Activated CD8-positive, alpha-beta memory T cell treated with anti-CD3 and anti-CD28 coated beads, Interleukin-2, amount 50 U/mL, for 48 hours (primary cell): Measurements from ENCODE around the gene TMEM273.
"Not testable (repeated sequence)": the region's sequence is repeated elsewhere in the genome, so short reads cannot be mapped to it uniquely, and the experiment has no call there.

Experiments
- DNase-seq: peaks from one replicate; pipeline ENCODE4 v3.0.0-alpha.2; 2020

Gene TMEM273

GRCh38 chr10:49202266-49202665 lies 14.1 kb upstream of the TMEM273 start:
- no peak for DNase-seq

GRCh38 chr10:49200854-49201253 lies 12.7 kb upstream of the TMEM273 start:
- DNase-seq = no peak

- no peak for DNase-seq
These were observed 9.0 kb upstream of the TMEM273 start for GRCh38 chr10:49197171-49197570.

GRCh38 chr10:49195864-49196263 lies 7.7 kb upstream of the TMEM273 start:
- not testable (repeated sequence) for DNase-seq

GRCh38 chr10:49194212-49194920 lies 6.2 kb upstream of the TMEM273 start:
- no peak for DNase-seq

- DNase-seq = no peak
These were observed 3.2 kb upstream of the TMEM273 start for GRCh38 chr10:49191349-49191748.

GRCh38 chr10:49189422-49189821 lies 1.2 kb upstream of the TMEM273 start:
- no peak for DNase-seq

- no peak for DNase-seq
These were observed 1.1 kb downstream of the TMEM273 start for GRCh38 chr10:49187044-49187484.

GRCh38 chr10:49186613-49187012 lies 1.6 kb downstream of the TMEM273 start:
- DNase-seq = no peak

GRCh38 chr10:49185213-49185612 lies 3.0 kb downstream of the TMEM273 start:
- DNase-seq = no peak

GRCh38 chr10:49184642-49185111 lies 3.5 kb downstream of the TMEM273 start:
- peak; percentile 53 for DNase-seq

- DNase-seq = peak; percentile 63
These were observed 4.3 kb downstream of the TMEM273 start for GRCh38 chr10:49183596-49184542.

- DNase-seq = peak; percentile 35
These were observed 5.4 kb downstream of the TMEM273 start for GRCh38 chr10:49182776-49183175.

GRCh38 chr10:49180444-49180860 lies 7.7 kb downstream of the TMEM273 start:
- DNase-seq = no peak

- DNase-seq = peak; percentile 65
These were observed 8.3 kb downstream of the TMEM273 start for GRCh38 chr10:49179699-49180443.

- DNase-seq = peak; percentile 52
These were observed 9.4 kb downstream of the TMEM273 start for GRCh38 chr10:49178489-49179471.

GRCh38 chr10:49177391-49178355 lies 10.5 kb downstream of the TMEM273 start:
- peak; percentile 82 for DNase-seq

- DNase-seq = peak; percentile 50
These were observed 11.6 kb downstream of the TMEM273 start for GRCh38 chr10:49176310-49177268.
